Lower lobe of right lung (tissue), 2 donors: ENCODE measurements around the gene SLC35A3. TPM values are rescaled to one million over a fixed set of nuclear protein-coding genes. Genes with fewer than 3 reads are reported as not detected.

Experiments
- ATAC-seq, 2 donors: fragments of 200-7000 bp; cut with Tn5 transposase; one replicate each; pipeline ENCODE4 v1.9.1; 2020 to 2022; ENCODE audit warnings: mild to moderate bottlenecking in 2 of 2, moderate library complexity in 2 of 2
- DNase-seq: peaks from one replicate; pipeline ENCODE4 v3.0.0-alpha.2; 2020
- H3K27ac ChIP-seq: fragments of 200-600 bp; one replicate; pipeline ENCODE4 v1.8.0; 2022
- H3K27me3 ChIP-seq: fragments of 200-600 bp; one replicate; pipeline ENCODE4 v1.8.0; 2022; ENCODE audit warnings: low read depth
- H3K36me3 ChIP-seq: fragments of 200-600 bp; one replicate; pipeline ENCODE4 v1.8.0; 2022; ENCODE audit warnings: mild to moderate bottlenecking
- H3K4me1 ChIP-seq: fragments of 200-600 bp; one replicate; pipeline ENCODE4 v1.8.0; 2022
- H3K4me3 ChIP-seq: fragments of 200-600 bp; one replicate; pipeline ENCODE4 v1.8.0; 2022; ENCODE audit warnings: mild to moderate bottlenecking
- H3K9me3 ChIP-seq: fragments of 200-600 bp; one replicate; pipeline ENCODE4 v1.8.0; 2022
- CTCF ChIP-seq: fragments of 200-600 bp; IDR thresholded peaks from one replicate; pipeline ENCODE4 v1.8.0; 2022; ENCODE audit warnings: antibody characterized with exemption, mild to moderate bottlenecking
- intact Hi-C: fragments of 100-400 bp; cut with DNase I; formaldehyde crosslinking; loops from one replicate; pipeline ENCODE4 v1.11.0; 2022
- total RNA-seq: library from RNA; stranded (reverse); fragmentation: NEBNext Ultra II Directional; extraction: Animal tissue kit (Norgen Biotek cat#: 25700); gene quantifications from one replicate; pipeline ENCODE4 v1.2.1, GENCODE V29; 2021
- donor health status: DM: no; HTN: yes; CAD: no; lungs with severe emphysema.

The SLC35A3 gene
- total RNA-seq, 1 donor from 2014 or later: 30.6 TPM

DNA sequence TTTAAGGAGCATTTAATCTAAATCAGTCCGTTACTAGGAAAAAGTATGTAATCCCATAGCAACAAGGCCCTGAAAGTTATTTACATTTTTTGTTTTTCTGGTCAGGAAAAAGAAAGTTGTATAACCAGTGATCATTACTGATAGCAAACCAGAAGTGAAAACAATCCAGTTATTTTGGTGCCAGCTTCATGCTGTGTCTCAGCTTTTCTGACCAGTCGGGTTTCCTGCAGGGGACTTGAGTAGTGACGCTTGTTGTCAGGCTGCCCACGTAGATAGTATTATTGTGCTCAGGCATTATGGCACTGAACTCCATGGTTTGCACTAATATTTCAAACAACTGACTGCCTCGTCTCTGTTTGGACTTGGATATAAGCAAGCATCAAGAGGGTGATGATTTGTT, 107.7 kb downstream of the SLC35A3 start:
- DNase-seq (no peak), ATAC-seq (no peak)
- Histone ChIP-seq H3K27ac (no peak overlapping the region), H3K9me3 (no peaks in the 10 kb centered on the region), H3K4me3 (no peak overlapping the region), H3K36me3 (peaks cover 71% of the 10 kb centered on the region), H3K27me3 (no peaks in the 10 kb centered on the region), H3K4me1 (no peaks in the 10 kb centered on the region)
- TF ChIP-seq CTCF: no peak
- intact Hi-C loops: no loop called here

DNA sequence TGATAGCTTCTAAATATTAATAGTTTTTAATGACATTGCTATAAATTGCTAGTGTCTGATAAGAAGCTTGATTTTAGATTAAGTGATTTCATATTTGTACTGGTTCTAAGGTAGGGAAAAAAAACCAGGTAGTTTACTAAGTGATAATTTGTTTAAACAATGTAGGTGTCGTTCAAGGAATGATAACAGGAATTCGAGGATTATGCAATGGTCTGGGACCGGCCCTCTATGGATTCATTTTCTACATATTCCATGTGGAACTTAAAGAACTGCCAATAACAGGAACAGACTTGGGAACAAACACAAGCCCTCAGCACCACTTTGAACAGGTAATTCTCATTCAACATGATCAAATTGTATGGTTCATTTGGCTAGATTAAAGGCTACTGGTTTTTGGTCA, 110.5 kb downstream of the SLC35A3 start:
- no peak for TF ChIP-seq CTCF
- no peak for DNase-seq
- Histone ChIP-seq H3K4me3 (no peak overlapping the region), H3K27me3 (no peaks in the 10 kb centered on the region), H3K9me3 (no peaks in the 10 kb centered on the region), H3K27ac (no peak overlapping the region), H3K4me1 (no peaks in the 10 kb centered on the region), H3K36me3 (peaks cover 65% of the 10 kb centered on the region)
- intact Hi-C loops: no loop called here
- no peak for ATAC-seq

Other genes with a start within 250 kb of the SLC35A3 start
- 9.1 TPM for gene FRRS1, start 203.4 kb upstream of the SLC35A3 start, total RNA-seq
- gene AGL, start 119.6 kb upstream of the SLC35A3 start, total RNA-seq: 14.6 TPM
- 3.0 TPM for gene SASS6, start 162.9 kb downstream of the SLC35A3 start, total RNA-seq
- 17.8 TPM for gene TRMT13, start 163.2 kb downstream of the SLC35A3 start, total RNA-seq
- 0.71 TPM for gene LRRC39, start 208.3 kb downstream of the SLC35A3 start, total RNA-seq